Measurements from ENCODE around the gene SFI1.
A peak's percentile ranks its signal among the peaks of the same experiment; 100 is the strongest.
"Not testable (repeated sequence)": the region's sequence is repeated elsewhere in the genome, so short reads cannot be mapped to it uniquely, and the experiment has no call there.

Gene SFI1

GRCh38 chr22:31490496-31490925 is 5.8 kb upstream of the SFI1 start:
- peak in 1 of 3 donors; percentile 10 for DNase-seq (ENCODE audit: low read depth in 3 of 3, low spot score in 1 of 3)

GRCh38 chr22:31491218-31491962 is 4.9 kb upstream of the SFI1 start:
- DNase-seq (ENCODE audit: low read depth in 3 of 3, low spot score in 1 of 3) = no peak

- DNase-seq (ENCODE audit: low read depth in 3 of 3, low spot score in 1 of 3) = no peak
Measured at GRCh38 chr22:31492151-31492550, 4.2 kb upstream of the SFI1 start.

- DNase-seq (ENCODE audit: low read depth in 3 of 3, low spot score in 1 of 3) = not testable (repeated sequence)
Measured at GRCh38 chr22:31493355-31493754, 3.0 kb upstream of the SFI1 start.

- DNase-seq (ENCODE audit: low read depth in 3 of 3, low spot score in 1 of 3) = no peak
Measured at GRCh38 chr22:31495343-31495742, 993 bp upstream of the SFI1 start.

GRCh38 chr22:31496735-31497146 is 405 bp downstream of the SFI1 start:
- peak in 1 of 3 donors; percentile 21 for DNase-seq (ENCODE audit: low read depth in 3 of 3, low spot score in 1 of 3)

GRCh38 chr22:31497148-31497938 is 1.0 kb downstream of the SFI1 start:
- DNase-seq (ENCODE audit: low read depth in 3 of 3, low spot score in 1 of 3) = no peak

- no peak for DNase-seq (ENCODE audit: low read depth in 3 of 3, low spot score in 1 of 3)
Measured at GRCh38 chr22:31501738-31502137, 5.4 kb downstream of the SFI1 start.

GRCh38 chr22:31503211-31503964 is 7.1 kb downstream of the SFI1 start:
- DNase-seq (ENCODE audit: low read depth in 3 of 3, low spot score in 1 of 3) = no peak

- no peak for DNase-seq (ENCODE audit: low read depth in 3 of 3, low spot score in 1 of 3)
Measured at GRCh38 chr22:31504282-31504681, 7.9 kb downstream of the SFI1 start.

- not testable (repeated sequence) for DNase-seq (ENCODE audit: low read depth in 3 of 3, low spot score in 1 of 3)
Measured at GRCh38 chr22:31507517-31507916, 11.2 kb downstream of the SFI1 start.

GRCh38 chr22:31508536-31508935 is 12.2 kb downstream of the SFI1 start:
- DNase-seq (ENCODE audit: low read depth in 3 of 3, low spot score in 1 of 3) = no peak

- no peak for DNase-seq (ENCODE audit: low read depth in 3 of 3, low spot score in 1 of 3)
Measured at GRCh38 chr22:31509061-31509762, 12.9 kb downstream of the SFI1 start.

- DNase-seq (ENCODE audit: low read depth in 3 of 3, low spot score in 1 of 3) = no peak
Measured at GRCh38 chr22:31520051-31520450, 23.7 kb downstream of the SFI1 start.

GRCh38 chr22:31524132-31524531 is 27.8 kb downstream of the SFI1 start:
- DNase-seq (ENCODE audit: low read depth in 3 of 3, low spot score in 1 of 3) = not testable (repeated sequence)

- peak in 1 of 3 donors; percentile 22 for DNase-seq (ENCODE audit: low read depth in 3 of 3, low spot score in 1 of 3)
Measured at GRCh38 chr22:31526270-31526669, 29.9 kb downstream of the SFI1 start.

GRCh38 chr22:31530823-31531195 is 34.5 kb downstream of the SFI1 start:
- no peak for DNase-seq (ENCODE audit: low read depth in 3 of 3, low spot score in 1 of 3)

- no peak for DNase-seq (ENCODE audit: low read depth in 3 of 3, low spot score in 1 of 3)
Measured at GRCh38 chr22:31532060-31532459, 35.7 kb downstream of the SFI1 start.

- DNase-seq (ENCODE audit: low read depth in 3 of 3, low spot score in 1 of 3) = no peak
Measured at GRCh38 chr22:31533374-31533773, 37.0 kb downstream of the SFI1 start.

GRCh38 chr22:31537019-31537535 is 40.7 kb downstream of the SFI1 start:
- DNase-seq (ENCODE audit: low read depth in 3 of 3, low spot score in 1 of 3) = no peak

GRCh38 chr22:31538815-31539214 is 42.5 kb downstream of the SFI1 start:
- no peak for DNase-seq (ENCODE audit: low read depth in 3 of 3, low spot score in 1 of 3)

Measured in stimulated activated CD4-positive, alpha-beta T cell treated with anti-CD3 and anti-CD28 coated beads, TNF-alpha, amount 100 ng/mL, for 1 hour (primary cell).